ENCODE data around the gene RAB24.
A peak's percentile ranks its signal among the peaks of the same experiment; 100 is the strongest.
"Not testable (repeated sequence)": the region's sequence is repeated elsewhere in the genome, so short reads cannot be mapped to it uniquely, and the experiment has no call there.

The RAB24 gene

GRCh38 chr5:177303121-177303924 lies at the start of gene RAB24, which contains the start of gene PRELID1:
Gene RAB24, minus strand, starts transcription at chr5:177303719. Its CDS starts 431 bp downstream, at chr5:177303288.
Gene PRELID1, plus strand, starts transcription at chr5:177303799. Its CDS starts 187 bp downstream, at chr5:177303986.
- DNase-seq = peak; percentile 91

- DNase-seq = no peak
These were observed 49.6 kb upstream of the RAB24 start for GRCh38 chr5:177353093-177353492.

GRCh38 chr5:177351392-177352329 lies 48.1 kb upstream of the RAB24 start, which contains the start of gene LMAN2:
Gene LMAN2, minus strand, starts transcription at chr5:177351668. Its CDS starts 21 bp downstream, at chr5:177351647.
- peak; percentile 97 for DNase-seq

- DNase-seq = no peak
These were observed 47.4 kb upstream of the RAB24 start for GRCh38 chr5:177350776-177351391.

- no peak for DNase-seq
These were observed 46.2 kb upstream of the RAB24 start for GRCh38 chr5:177349762-177350161.

- DNase-seq = no peak
These were observed 45.8 kb upstream of the RAB24 start for GRCh38 chr5:177349362-177349647.

GRCh38 chr5:177347699-177348098 lies 44.2 kb upstream of the RAB24 start:
- DNase-seq = no peak

- no peak for DNase-seq
These were observed 43.3 kb upstream of the RAB24 start for GRCh38 chr5:177346820-177347219.

GRCh38 chr5:177344891-177345290 lies 41.4 kb upstream of the RAB24 start:
- DNase-seq = no peak

GRCh38 chr5:177343777-177344176 lies 40.3 kb upstream of the RAB24 start:
- DNase-seq = no peak

GRCh38 chr5:177343000-177343399 lies 39.5 kb upstream of the RAB24 start:
- DNase-seq = not testable (repeated sequence)

- DNase-seq = no peak
These were observed 35.7 kb upstream of the RAB24 start for GRCh38 chr5:177339107-177339638.

GRCh38 chr5:177338251-177339106 lies 35.0 kb upstream of the RAB24 start:
- no peak for DNase-seq

- no peak for DNase-seq
These were observed 33.3 kb upstream of the RAB24 start for GRCh38 chr5:177336603-177337494.

- no peak for DNase-seq
These were observed 32.6 kb upstream of the RAB24 start for GRCh38 chr5:177336112-177336511.

GRCh38 chr5:177335701-177336065 lies 32.2 kb upstream of the RAB24 start:
- no peak for DNase-seq

- DNase-seq = no peak
These were observed 31.5 kb upstream of the RAB24 start for GRCh38 chr5:177334781-177335700.

- DNase-seq = no peak
These were observed 30.6 kb upstream of the RAB24 start for GRCh38 chr5:177334155-177334551.

GRCh38 chr5:177333420-177334154 lies 30.1 kb upstream of the RAB24 start:
- DNase-seq = no peak

All from midbrain (tissue), 1 donor.